Mesenchymal stem cell (in vitro differentiated cells and primary cell): Measurements from ENCODE around the gene AMELX.

ENCODE experiments used
- DNase-seq: peaks from one replicate; pipeline ENCODE4 v3.0.0-alpha.2; 2013
- H2AFZ ChIP-seq: one replicate; pipeline ENCODE4 v1.6.1; 2013; ENCODE audit warnings: low read depth, mild to moderate bottlenecking, control low read depth, inconsistent platforms, low read length, moderate library complexity
- H2AK5ac ChIP-seq: 2 replicates; pipeline ENCODE4 v1.6.1; 2013; ENCODE audit warnings: low read length, moderate library complexity, mild to moderate bottlenecking, inconsistent platforms; ENCODE audit not compliant: severe bottlenecking
- H2BK120ac ChIP-seq: one replicate; pipeline ENCODE4 v1.6.1; 2013; ENCODE audit warnings: low read depth, mild to moderate bottlenecking, inconsistent platforms, low read length, moderate library complexity
- H2BK12ac ChIP-seq, 2 experiments: one replicate each; pipeline ENCODE4 v1.6.1; 2013; ENCODE audit warnings: inconsistent platforms in 2 of 2, low read length in 2 of 2, mild to moderate bottlenecking in 2 of 2, moderate library complexity in 2 of 2, control low read depth in 1 of 2
- H2BK15ac ChIP-seq: one replicate; pipeline ENCODE4 v1.6.1; 2013; ENCODE audit warnings: mild to moderate bottlenecking, low read depth, inconsistent platforms; ENCODE audit not compliant: poor library complexity, severe bottlenecking
- H2BK5ac ChIP-seq: 2 replicates; pipeline ENCODE4 v1.6.1; 2013; ENCODE audit warnings: low read depth, mild to moderate bottlenecking, low read length, control low read depth, inconsistent platforms; ENCODE audit not compliant: poor library complexity, severe bottlenecking
- H3K14ac ChIP-seq, 2 experiments: one replicate each; pipeline ENCODE4 v1.6.1; 2013; ENCODE audit warnings: inconsistent platforms in 2 of 2, low read length in 2 of 2, control low read depth in 1 of 2, mild to moderate bottlenecking in 1 of 2, moderate library complexity in 1 of 2
- H3K18ac ChIP-seq, 2 experiments: one replicate each; pipeline ENCODE4 v1.6.1; 2013; ENCODE audit warnings: inconsistent platforms in 2 of 2, low read length in 2 of 2, control low read depth in 1 of 2, low read depth in 1 of 2, mild to moderate bottlenecking in 1 of 2
- H3K23ac ChIP-seq, 2 experiments: one replicate each; pipeline ENCODE4 v1.6.1; 2013; ENCODE audit warnings: inconsistent platforms in 2 of 2, low read length in 2 of 2, mild to moderate bottlenecking in 2 of 2, moderate library complexity in 2 of 2, control low read depth in 1 of 2
- H3K27ac ChIP-seq: 2 replicates; pipeline ENCODE4 v1.5.1; 2013; ENCODE audit warnings: mild to moderate bottlenecking, moderate library complexity, low read length, control low read depth, inconsistent platforms; ENCODE audit not compliant: poor library complexity, severe bottlenecking
- H3K27me3 ChIP-seq, 2 experiments: 2 replicates each; pipeline versions ENCODE4 v1.6.1 to v1.7.0; 2013; ENCODE audit warnings: low read length in 2 of 2, mild to moderate bottlenecking in 2 of 2, moderate library complexity in 2 of 2, control low read depth in 1 of 2, inconsistent platforms in 1 of 2; ENCODE audit not compliant: control insufficient read depth in 1 of 2, insufficient read depth in 1 of 2
- H3K36me3 ChIP-seq, 2 experiments: 2 replicates each; pipeline versions ENCODE4 v1.6.1 to v1.7.0; 2013; ENCODE audit warnings: low read length in 2 of 2, control low read depth in 1 of 2, inconsistent platforms in 1 of 2, low read depth in 1 of 2, mild to moderate bottlenecking in 1 of 2; ENCODE audit not compliant: insufficient read depth in 2 of 2, control insufficient read depth in 1 of 2
- H3K4ac ChIP-seq, 2 experiments: one replicate each; pipeline ENCODE4 v1.6.1; 2013; ENCODE audit warnings: inconsistent platforms in 2 of 2, low read length in 2 of 2, mild to moderate bottlenecking in 2 of 2, moderate library complexity in 2 of 2, control low read depth in 1 of 2, low read depth in 1 of 2
- H3K4me1 ChIP-seq: 2 replicates; pipeline ENCODE4 v1.6.1; 2013; ENCODE audit warnings: low read depth, low read length, control low read depth; ENCODE audit not compliant: control insufficient read depth, insufficient read depth
- H3K4me2 ChIP-seq: 2 replicates; pipeline ENCODE4 v1.6.1; 2013; ENCODE audit warnings: low read length, mild to moderate bottlenecking, inconsistent platforms; ENCODE audit not compliant: poor library complexity, severe bottlenecking
- H3K4me3 ChIP-seq, 2 experiments: 2 replicates each; pipeline versions ENCODE4 v1.5.1 to v1.7.0; 2013; ENCODE audit warnings: low read length in 2 of 2, mild to moderate bottlenecking in 2 of 2, control low read depth in 1 of 2, low read depth in 1 of 2; ENCODE audit not compliant: insufficient read depth in 1 of 2
- H3K79me1 ChIP-seq: replicated peaks from 2 replicates; pipeline ENCODE4 v1.6.1; 2013; ENCODE audit warnings: mild to moderate bottlenecking, control low read depth, low read length, inconsistent platforms; ENCODE audit not compliant: poor library complexity, severe bottlenecking
- H3K9ac ChIP-seq: 2 replicates; pipeline ENCODE4 v1.7.0; 2013; ENCODE audit warnings: mild to moderate bottlenecking, low read length, moderate library complexity
- H3K9me3 ChIP-seq: 2 replicates; pipeline ENCODE4 v1.7.0; 2013; ENCODE audit warnings: mild to moderate bottlenecking, low read length; ENCODE audit not compliant: control insufficient read depth
- H4K8ac ChIP-seq: one replicate; pipeline ENCODE4 v1.6.1; 2013; ENCODE audit warnings: inconsistent platforms, mild to moderate bottlenecking, low read length, moderate library complexity
- H4K91ac ChIP-seq: one replicate; pipeline ENCODE4 v1.6.1; 2013; ENCODE audit warnings: mild to moderate bottlenecking, low read length, inconsistent platforms
- WGBS: methylation state at CpG from one replicate; pipeline ENCODE4 v1.1.7; 2013; ENCODE audit warnings: mixed read lengths; 5-methylcytosine and 5-hydroxymethylcytosine counted together

The AMELX gene

GRCh38 chrX:11296051-11296450 is 2.8 kb downstream of the AMELX start:
- no peak overlapping the region for H3K9ac ChIP-seq

GRCh38 chrX:11298600-11298999 is 5.4 kb downstream of the AMELX start:
- Histone ChIP-seq H3K27me3 (no peaks in the 10 kb centered on the region), H3K23ac (no peak overlapping the region), H3K4me1 (no peaks in the 10 kb centered on the region), H3K27ac (no peak overlapping the region), H2AK5ac (no peak overlapping the region), H3K4me3 (no peak overlapping the region), H3K36me3 (no peaks in the 10 kb centered on the region), H3K9me3 (no peaks in the 10 kb centered on the region), H2BK12ac (no peak overlapping the region), H4K8ac (no peak overlapping the region), H3K4me2 (no peak overlapping the region), H3K18ac (no peak overlapping the region), H4K91ac (no peak overlapping the region), H3K9ac (no peak overlapping the region), H2BK120ac (no peak overlapping the region), H2AFZ (no peak overlapping the region), H2BK5ac (no peak overlapping the region), H3K79me1 (no peaks in the 10 kb centered on the region), H2BK15ac (no peak overlapping the region), H3K14ac (no peak overlapping the region), H3K4ac (no peak overlapping the region)
- DNase-seq, result no peak
- 99% methylated on average over 7 of the region's 9 CpGs for WGBS

More at GRCh38 chrX:11296051-11296450, 2.8 kb downstream of the AMELX start:
- no peaks in the 10 kb centered on the region for H3K79me1 ChIP-seq
- no peak overlapping the region for H3K23ac ChIP-seq
- no peak overlapping the region for H4K91ac ChIP-seq
- no peak overlapping the region for H2AK5ac ChIP-seq
- no peak overlapping the region for H3K27ac ChIP-seq
- no peaks in the 10 kb centered on the region for H3K4me1 ChIP-seq
- no peaks in the 10 kb centered on the region for H3K9me3 ChIP-seq
- H3K27me3 ChIP-seq, result no peaks in the 10 kb centered on the region
- no peak overlapping the region for H2AFZ ChIP-seq
- no peak overlapping the region for H3K4me2 ChIP-seq
- DNase-seq, result no peak
- no peak overlapping the region for H2BK120ac ChIP-seq
- 90% methylated on average over 3 of the region's 5 CpGs for WGBS
- H4K8ac ChIP-seq, result no peak overlapping the region
- no peaks in the 10 kb centered on the region for H3K36me3 ChIP-seq
- H3K4ac ChIP-seq, result no peak overlapping the region
- no peak overlapping the region for H2BK12ac ChIP-seq
- no peak overlapping the region for H3K18ac ChIP-seq
- H3K4me3 ChIP-seq, result no peak overlapping the region
- no peak overlapping the region for H3K14ac ChIP-seq
- no peak overlapping the region for H2BK15ac ChIP-seq
- H2BK5ac ChIP-seq, result no peak overlapping the region

GRCh38 chrX:11304829-11305228 is 11.6 kb downstream of the AMELX start:
- no peak overlapping the region for H4K91ac ChIP-seq
- H3K79me1 ChIP-seq, result no peaks in the 10 kb centered on the region
- no peak overlapping the region for H3K18ac ChIP-seq
- no peak overlapping the region for H2BK15ac ChIP-seq
- H3K9me3 ChIP-seq, result no peaks in the 10 kb centered on the region
- no peaks in the 10 kb centered on the region for H3K36me3 ChIP-seq
- peaks cover 2% of the 10 kb centered on the region for H3K4me1 ChIP-seq
- H3K14ac ChIP-seq, result no peak overlapping the region
- no peak overlapping the region for H3K23ac ChIP-seq
- no peak overlapping the region for H2BK120ac ChIP-seq
- H3K27ac ChIP-seq, result no peak overlapping the region
- H3K4me3 ChIP-seq, result no peak overlapping the region
- no peak overlapping the region for H2BK5ac ChIP-seq
- H2AFZ ChIP-seq, result no peak overlapping the region
- no peak overlapping the region for H3K4ac ChIP-seq
- WGBS, result 77% methylated on average over 4 of the region's 6 CpGs
- DNase-seq, result no peak
- H3K9ac ChIP-seq, result no peak overlapping the region
- H3K4me2 ChIP-seq, result no peak overlapping the region
- no peak overlapping the region for H2AK5ac ChIP-seq
- H4K8ac ChIP-seq, result no peak overlapping the region
- H3K27me3 ChIP-seq, result no peaks in the 10 kb centered on the region
- no peak overlapping the region for H2BK12ac ChIP-seq

- WGBS, result 100% methylated on average over 1 of the region's 1 CpG
These were observed 12.4 kb downstream of the AMELX start for GRCh38 chrX:11305641-11306040.

More at GRCh38 chrX:11305641-11306040, 12.4 kb downstream of the AMELX start:
- H3K36me3 ChIP-seq, result no peaks in the 10 kb centered on the region
- no peak overlapping the region for H2BK120ac ChIP-seq
- no peak overlapping the region for H2AFZ ChIP-seq
- H3K23ac ChIP-seq, result no peak overlapping the region
- H3K79me1 ChIP-seq, result no peaks in the 10 kb centered on the region
- peak overlapping the region in 1 of 2 experiments; percentile 52 for H2BK12ac ChIP-seq
- no peak overlapping the region for H4K8ac ChIP-seq
- no peak overlapping the region for H4K91ac ChIP-seq
- H2BK5ac ChIP-seq, result no peak overlapping the region
- no peak overlapping the region for H2BK15ac ChIP-seq
- peak overlapping the region in 1 of 2 experiments; percentile 49 for H3K4ac ChIP-seq
- DNase-seq, result no peak
- H3K4me3 ChIP-seq, result no peak overlapping the region
- H3K27ac ChIP-seq, result no peak overlapping the region
- no peak overlapping the region for H2AK5ac ChIP-seq
- H3K18ac ChIP-seq, result no peak overlapping the region
- peaks cover 2% of the 10 kb centered on the region for H3K4me1 ChIP-seq
- no peak overlapping the region for H3K9ac ChIP-seq
- no peaks in the 10 kb centered on the region for H3K27me3 ChIP-seq
- H3K14ac ChIP-seq, result no peak overlapping the region
- H3K4me2 ChIP-seq, result no peak overlapping the region
- no peaks in the 10 kb centered on the region for H3K9me3 ChIP-seq
